Loucy (cell line): Measurements from ENCODE around the gene CHEK1.

Experiments used
- CTCF ChIP-seq: fragments of 200-600 bp; sonication (generic); conservative IDR thresholded peaks from 2 replicates; pipeline ENCODE4 v1.5.1; 2014; ENCODE audit warnings: mild to moderate bottlenecking, antibody characterized with exemption, low read length
- EZH2phosphoT487 ChIP-seq: fragments of 200-600 bp; IDR thresholded peaks from 2 replicates; pipeline ENCODE4 v1.6.1; 2018; ENCODE audit warnings: antibody characterized with exemption, mild to moderate bottlenecking, moderate library complexity, borderline replicate concordance

- TF ChIP-seq CTCF, result no peak
- TF ChIP-seq EZH2phosphoT487, result no peak
Measured at GRCh38 chr11:125579811-125580210, 45.2 kb upstream of the CHEK1 start.
